Measurements from ENCODE around the gene ADAMTS14.

The ADAMTS14 gene

GRCh38 chr10:70780772-70781171 lies 108.5 kb downstream of the ADAMTS14 start:
- no peak overlapping the region for H3K4me3 ChIP-seq (ENCODE audit: low read depth, low read length)
- TF ChIP-seq CTCF (IDR thresholded peaks at IDR 0.05; ENCODE audit: borderline replicate concordance, insufficient read depth, low read depth, low read length), result no peak

GRCh38 chr10:70781461-70782051 lies 109.2 kb downstream of the ADAMTS14 start:
- no peak overlapping the region for H3K4me3 ChIP-seq (ENCODE audit: low read depth, low read length)
- TF ChIP-seq CTCF (IDR thresholded peaks at IDR 0.05; ENCODE audit: borderline replicate concordance, insufficient read depth, low read depth, low read length), result no peak

GRCh38 chr10:70782086-70782745 lies 109.9 kb downstream of the ADAMTS14 start:
- H3K4me3 ChIP-seq (ENCODE audit: low read depth, low read length), result no peak overlapping the region
- no peak for TF ChIP-seq CTCF (IDR thresholded peaks at IDR 0.05; ENCODE audit: borderline replicate concordance, insufficient read depth, low read depth, low read length)

- no peak overlapping the region for H3K4me3 ChIP-seq (ENCODE audit: low read depth, low read length)
- TF ChIP-seq CTCF (IDR thresholded peaks at IDR 0.05; ENCODE audit: borderline replicate concordance, insufficient read depth, low read depth, low read length), result no peak
These were observed 110.7 kb downstream of the ADAMTS14 start for GRCh38 chr10:70782746-70783680.

- no peak for TF ChIP-seq CTCF (IDR thresholded peaks at IDR 0.05; ENCODE audit: borderline replicate concordance, insufficient read depth, low read depth, low read length)
These were observed 111.7 kb downstream of the ADAMTS14 start for GRCh38 chr10:70784016-70784415.

GRCh38 chr10:70784471-70784870 lies 112.2 kb downstream of the ADAMTS14 start:
- TF ChIP-seq CTCF (IDR thresholded peaks at IDR 0.05; ENCODE audit: borderline replicate concordance, insufficient read depth, low read depth, low read length), result no peak
- H3K4me3 ChIP-seq (ENCODE audit: low read depth, low read length), result no peak overlapping the region

More at GRCh38 chr10:70784016-70784415, 111.7 kb downstream of the ADAMTS14 start:
- no peak overlapping the region for H3K4me3 ChIP-seq (ENCODE audit: low read depth, low read length)

Measured in GM12875 (cell line).